Muscle layer of colon (tissue), 2 donors: ENCODE data around the gene KRTAP24-1.

Source experiments
- H3K27ac ChIP-seq: one replicate; pipeline ENCODE4 v1.7.0; 2013; ENCODE audit warnings: low read depth, mild to moderate bottlenecking, low read length, moderate library complexity
- H3K27me3 ChIP-seq, 2 donors: one replicate each; pipeline ENCODE4 v1.7.0; 2013; ENCODE audit warnings: low read length in 2 of 2, mild to moderate bottlenecking in 2 of 2; ENCODE audit not compliant: insufficient read depth in 2 of 2, control insufficient read depth in 1 of 2
- H3K36me3 ChIP-seq: one replicate; pipeline ENCODE4 v1.7.0; 2013; ENCODE audit warnings: mild to moderate bottlenecking, low read length; ENCODE audit not compliant: insufficient read depth
- H3K4me1 ChIP-seq: one replicate; pipeline ENCODE4 v1.7.0; 2013; ENCODE audit warnings: mild to moderate bottlenecking, low read length; ENCODE audit not compliant: insufficient read depth
- H3K4me3 ChIP-seq, 2 donors: one replicate each; pipeline ENCODE4 v1.7.0; 2013; ENCODE audit warnings: low read length in 2 of 2, low read depth in 1 of 2, mild to moderate bottlenecking in 1 of 2, moderate library complexity in 1 of 2
- H3K9ac ChIP-seq: one replicate; pipeline ENCODE4 v1.7.0; 2013; ENCODE audit warnings: low read length
- H3K9me3 ChIP-seq: one replicate; pipeline ENCODE4 v1.7.0; 2013; ENCODE audit warnings: mild to moderate bottlenecking, low read length
- donor health status: abdominal sarcoma.
- donor health status: Adenocarcinoma of cecum.

The KRTAP24-1 gene

GRCh38 chr21:30234050-30234449 lies 48.7 kb downstream of the KRTAP24-1 start:
- no peak overlapping the region for H3K4me3 ChIP-seq
- no peaks in the 10 kb centered on the region for H3K9me3 ChIP-seq
- H3K4me1 ChIP-seq: no peaks in the 10 kb centered on the region
- H3K27ac ChIP-seq: no peak overlapping the region
- no peaks in the 10 kb centered on the region for H3K36me3 ChIP-seq
- no peaks in the 10 kb centered on the region for H3K27me3 ChIP-seq
- no peak overlapping the region for H3K9ac ChIP-seq

GRCh38 chr21:30233228-30234020 lies 49.3 kb downstream of the KRTAP24-1 start:
- no peak overlapping the region for H3K9ac ChIP-seq
- no peaks in the 10 kb centered on the region for H3K9me3 ChIP-seq
- H3K27me3 ChIP-seq: no peaks in the 10 kb centered on the region
- no peaks in the 10 kb centered on the region for H3K36me3 ChIP-seq
- no peaks in the 10 kb centered on the region for H3K4me1 ChIP-seq
- no peak overlapping the region for H3K27ac ChIP-seq
- no peak overlapping the region for H3K4me3 ChIP-seq

DNA sequence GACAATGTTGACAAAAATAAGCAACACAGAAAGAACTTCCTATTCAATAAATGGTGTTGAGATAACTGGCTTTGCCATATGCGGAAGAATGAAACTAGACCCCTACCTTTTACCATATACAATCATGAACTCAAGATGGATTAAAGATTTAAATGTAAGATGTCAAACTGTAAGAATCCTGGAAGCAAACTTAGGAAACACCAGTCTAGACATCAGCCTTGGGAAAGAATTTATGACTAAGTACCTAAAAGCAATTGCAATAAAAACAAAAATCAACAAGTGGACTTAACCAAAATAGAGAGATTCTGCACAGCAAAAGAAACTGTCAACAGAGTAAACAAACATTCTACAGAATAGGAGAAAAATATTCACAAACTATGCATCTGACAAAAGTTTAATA lies 50.7 kb downstream of the KRTAP24-1 start:
- no peaks in the 10 kb centered on the region for H3K36me3 ChIP-seq
- no peaks in the 10 kb centered on the region for H3K9me3 ChIP-seq

More for the DNA sequence above, 50.7 kb downstream of the KRTAP24-1 start:
- no peak overlapping the region for H3K4me3 ChIP-seq
- H3K9ac ChIP-seq: no peak overlapping the region
- no peak overlapping the region for H3K27ac ChIP-seq
- H3K4me1 ChIP-seq: peaks cover 9% of the 10 kb centered on the region
- H3K27me3 ChIP-seq: no peaks in the 10 kb centered on the region
